Adipocyte (in vitro differentiated cells): ENCODE data around the gene TMC4.
"Not testable (repeated sequence)": the region's sequence is repeated elsewhere in the genome, so short reads cannot be mapped to it uniquely, and the experiment has no call there.

Experiments used
- DNase-seq: peaks from one replicate; pipeline ENCODE4 v3.0.0-alpha.2; 2015; ENCODE audit warnings: low read depth
- H3K27me3 ChIP-seq: replicated peaks from 2 replicates; pipeline ENCODE4 v1.7.0; 2013; ENCODE audit warnings: mild to moderate bottlenecking, low read length, moderate library complexity; ENCODE audit not compliant: control insufficient read depth, insufficient read depth
- H3K36me3 ChIP-seq: 2 replicates; pipeline ENCODE4 v1.7.0; 2013; ENCODE audit warnings: low read length, mild to moderate bottlenecking, moderate library complexity; ENCODE audit not compliant: control insufficient read depth, insufficient read depth, severe bottlenecking
- H3K4me1 ChIP-seq: 2 replicates; pipeline ENCODE4 v1.7.0; 2013; ENCODE audit warnings: mild to moderate bottlenecking, low read length, moderate library complexity; ENCODE audit not compliant: control insufficient read depth, insufficient read depth
- H3K4me3 ChIP-seq: 2 replicates; pipeline ENCODE4 v1.7.0; 2013; ENCODE audit warnings: mild to moderate bottlenecking, low read length, moderate library complexity
- H3K9ac ChIP-seq: 2 replicates; pipeline ENCODE4 v1.7.0; 2013; ENCODE audit warnings: mild to moderate bottlenecking, low read length, moderate library complexity
- H3K9me3 ChIP-seq: 2 replicates; pipeline ENCODE4 v1.7.0; 2013; ENCODE audit warnings: mild to moderate bottlenecking, low read length, moderate library complexity; ENCODE audit not compliant: control insufficient read depth

TMC4 gene, protein sequence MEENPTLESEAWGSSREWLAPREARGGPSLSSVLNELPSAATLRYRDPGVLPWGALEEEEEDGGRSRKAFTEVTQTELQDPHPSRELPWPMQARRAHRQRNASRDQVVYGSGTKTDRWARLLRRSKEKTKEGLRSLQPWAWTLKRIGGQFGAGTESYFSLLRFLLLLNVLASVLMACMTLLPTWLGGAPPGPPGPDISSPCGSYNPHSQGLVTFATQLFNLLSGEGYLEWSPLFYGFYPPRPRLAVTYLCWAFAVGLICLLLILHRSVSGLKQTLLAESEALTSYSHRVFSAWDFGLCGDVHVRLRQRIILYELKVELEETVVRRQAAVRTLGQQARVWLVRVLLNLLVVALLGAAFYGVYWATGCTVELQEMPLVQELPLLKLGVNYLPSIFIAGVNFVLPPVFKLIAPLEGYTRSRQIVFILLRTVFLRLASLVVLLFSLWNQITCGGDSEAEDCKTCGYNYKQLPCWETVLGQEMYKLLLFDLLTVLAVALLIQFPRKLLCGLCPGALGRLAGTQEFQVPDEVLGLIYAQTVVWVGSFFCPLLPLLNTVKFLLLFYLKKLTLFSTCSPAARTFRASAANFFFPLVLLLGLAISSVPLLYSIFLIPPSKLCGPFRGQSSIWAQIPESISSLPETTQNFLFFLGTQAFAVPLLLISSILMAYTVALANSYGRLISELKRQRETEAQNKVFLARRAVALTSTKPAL

DNA sequence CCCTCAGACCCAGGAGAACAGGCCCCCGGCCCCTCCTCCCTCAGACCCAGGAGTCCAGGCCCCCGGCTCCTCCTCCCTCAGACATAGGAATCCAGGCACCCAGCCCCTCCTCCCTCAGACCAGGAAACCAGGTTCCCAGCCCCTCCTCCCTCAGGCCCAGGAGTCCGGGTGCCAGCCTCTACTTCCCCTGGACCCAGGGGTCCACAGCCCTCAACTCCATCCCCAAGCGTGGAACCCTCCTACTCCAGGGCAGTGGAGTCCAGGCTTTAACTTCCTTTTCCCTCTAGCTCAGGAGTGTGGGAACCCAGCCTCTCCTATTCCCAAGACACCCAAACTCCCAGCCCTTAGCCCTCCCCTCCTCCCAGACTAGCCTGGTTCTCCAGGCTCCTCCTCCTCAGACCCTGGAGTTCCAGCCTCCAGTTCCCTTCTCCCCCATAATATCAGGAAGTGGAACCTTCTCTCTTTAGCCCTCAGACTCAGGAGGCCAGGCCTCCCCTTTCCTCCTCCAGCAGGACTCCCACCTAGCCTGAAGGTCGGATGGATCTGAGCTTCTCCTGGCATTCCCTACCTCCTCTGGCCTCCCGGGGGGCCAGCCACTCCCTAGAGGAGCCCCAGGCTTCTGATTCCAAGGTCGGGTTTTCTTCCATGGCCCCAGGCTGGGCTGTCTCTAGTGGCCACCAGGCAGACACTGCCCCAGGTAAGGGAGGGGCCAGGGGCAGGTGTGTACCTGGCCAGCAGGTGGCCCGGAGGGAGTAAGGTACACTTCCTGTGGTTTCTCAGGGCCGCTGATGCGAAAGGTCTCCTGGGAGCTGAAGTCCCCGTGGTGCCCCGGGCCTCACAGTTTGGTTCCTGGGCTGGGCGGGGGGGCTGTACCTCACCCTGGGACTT is at the start of gene TMC4:
TSS of gene TMC4 (minus strand) at position 690 of the 888 bp plus-strand sequence. CDS start at position 647, 43 bp downstream.
- H3K9ac ChIP-seq: no peak within 1 kb of the TSS
- H3K36me3 ChIP-seq: peaks cover 3% of the 10 kb centered on the region
- no peaks in the 10 kb centered on the region for H3K27me3 ChIP-seq
- H3K4me3 ChIP-seq: no peak within 1 kb of the TSS
- DNase-seq: no peak
- no peaks in the 10 kb centered on the region for H3K4me1 ChIP-seq
- H3K9me3 ChIP-seq: no peaks in the 10 kb centered on the region

DNA sequence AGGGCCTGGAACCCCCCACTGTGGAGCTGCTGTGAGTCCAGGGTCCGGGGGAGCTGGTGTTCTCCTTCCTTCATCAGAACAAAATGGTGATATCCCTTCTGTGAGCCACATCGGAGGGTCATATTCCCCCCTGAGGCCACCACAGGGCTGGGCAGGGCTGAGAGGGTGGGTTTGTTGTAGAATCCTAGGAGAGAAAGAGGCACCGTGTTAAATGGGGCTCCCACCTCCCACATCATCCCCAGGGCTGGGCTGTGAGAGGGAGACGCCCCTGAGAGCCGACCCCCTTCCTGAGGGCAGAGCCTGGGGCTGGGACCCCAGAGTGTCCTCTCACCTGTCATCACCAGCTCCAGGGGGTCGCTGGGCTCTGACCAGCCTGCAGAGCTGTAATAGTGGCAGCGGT is 49.0 kb upstream of the TMC4 start:
- peaks cover 16% of the 10 kb centered on the region for H3K27me3 ChIP-seq
- DNase-seq, H3K9me3 ChIP-seq, H3K4me3 ChIP-seq, H3K36me3 ChIP-seq, H3K4me1 ChIP-seq, H3K9ac ChIP-seq: not testable (repeated sequence)

DNA sequence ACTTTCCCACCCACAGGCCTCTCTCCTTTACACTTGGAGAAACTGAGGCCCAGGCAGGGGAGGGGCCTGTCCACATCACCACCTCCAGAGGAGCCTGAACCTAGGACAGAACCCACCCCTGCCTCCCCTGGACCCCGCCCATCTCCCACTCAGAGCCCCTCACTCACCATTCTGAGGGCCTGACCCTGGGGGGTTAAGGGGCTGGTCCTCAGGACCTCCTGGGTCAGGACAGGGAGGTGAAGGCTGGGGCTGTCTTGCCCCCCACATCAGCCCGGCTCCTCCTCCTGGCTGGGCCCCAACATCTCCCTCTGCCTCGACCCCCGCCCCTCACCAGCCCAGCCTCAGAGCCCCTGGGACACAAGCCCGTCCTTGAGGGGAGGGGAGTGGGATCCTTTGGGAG is 46.7 kb upstream of the TMC4 start:
- not testable (repeated sequence) for DNase-seq, H3K4me3 ChIP-seq, H3K4me1 ChIP-seq, H3K9me3 ChIP-seq, H3K9ac ChIP-seq
- Histone ChIP-seq H3K27me3 (peaks cover 16% of the 10 kb centered on the region), H3K36me3 (peaks cover 13% of the 10 kb centered on the region)

DNA sequence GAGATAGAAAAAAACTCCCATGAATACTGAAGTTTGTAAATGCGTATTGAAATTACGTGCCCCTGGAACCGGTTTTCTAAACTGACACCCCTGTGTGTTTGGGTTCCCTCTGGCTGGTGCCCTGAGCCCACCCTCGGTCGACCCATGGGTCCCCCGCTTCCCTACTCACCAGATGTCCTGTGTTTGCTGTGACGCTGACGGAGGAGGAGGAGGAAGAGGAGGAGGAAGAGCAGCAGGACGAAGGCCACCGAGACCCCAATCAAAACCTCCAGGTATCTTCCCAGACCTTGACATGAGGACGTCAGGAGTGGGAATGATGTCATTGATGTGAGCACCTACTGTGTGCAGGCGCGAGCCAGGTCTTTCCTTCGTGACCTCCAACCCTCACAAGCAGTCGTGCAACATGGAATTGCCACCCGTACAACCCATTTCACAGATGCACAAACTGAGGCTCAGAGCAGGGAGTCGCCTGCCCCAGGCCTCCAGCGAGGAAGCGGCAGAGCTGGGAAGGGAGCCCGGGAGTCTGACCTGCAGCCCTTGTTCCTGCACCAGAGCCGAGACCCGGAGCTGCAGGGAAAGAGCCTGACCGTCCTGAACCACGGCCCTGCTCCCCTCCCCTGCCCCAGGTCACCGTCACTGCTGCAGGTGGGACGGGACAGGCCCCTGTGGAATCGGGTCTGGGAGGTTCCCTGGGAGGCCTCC is 46.2 kb upstream of the TMC4 start:
- no peak for DNase-seq
- Histone ChIP-seq H3K4me1 (no peaks in the 10 kb centered on the region), H3K4me3 (no peak overlapping the region), H3K9me3 (no peaks in the 10 kb centered on the region), H3K9ac (no peak overlapping the region), H3K36me3 (peaks cover 13% of the 10 kb centered on the region), H3K27me3 (peaks cover 15% of the 10 kb centered on the region)

DNA sequence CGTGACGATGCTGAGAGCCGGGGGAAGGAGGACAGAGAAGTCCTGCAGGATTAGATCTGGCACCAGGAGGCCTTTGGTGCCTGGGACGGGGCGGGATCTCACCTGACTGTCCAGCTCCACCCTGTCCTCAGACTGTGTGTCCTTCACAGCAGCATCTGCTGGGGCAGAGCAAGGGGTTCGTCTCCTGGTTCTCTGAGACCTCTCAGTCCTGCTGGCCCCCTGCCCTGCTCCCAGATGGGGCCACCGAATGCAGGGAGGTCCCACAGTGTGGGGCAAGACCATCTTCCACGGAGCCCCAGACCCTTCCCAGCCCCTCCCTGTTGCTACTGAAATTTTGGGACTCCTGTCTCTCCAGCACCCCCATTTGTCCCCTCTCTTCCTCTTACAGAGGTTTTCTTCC is 45.3 kb upstream of the TMC4 start:
- peaks cover 13% of the 10 kb centered on the region for H3K36me3 ChIP-seq
- H3K9me3 ChIP-seq: no peaks in the 10 kb centered on the region
- no peak for DNase-seq
- no peak overlapping the region for H3K9ac ChIP-seq
- no peak overlapping the region for H3K4me3 ChIP-seq
- H3K27me3 ChIP-seq: peaks cover 8% of the 10 kb centered on the region
- H3K4me1 ChIP-seq: no peaks in the 10 kb centered on the region

DNA sequence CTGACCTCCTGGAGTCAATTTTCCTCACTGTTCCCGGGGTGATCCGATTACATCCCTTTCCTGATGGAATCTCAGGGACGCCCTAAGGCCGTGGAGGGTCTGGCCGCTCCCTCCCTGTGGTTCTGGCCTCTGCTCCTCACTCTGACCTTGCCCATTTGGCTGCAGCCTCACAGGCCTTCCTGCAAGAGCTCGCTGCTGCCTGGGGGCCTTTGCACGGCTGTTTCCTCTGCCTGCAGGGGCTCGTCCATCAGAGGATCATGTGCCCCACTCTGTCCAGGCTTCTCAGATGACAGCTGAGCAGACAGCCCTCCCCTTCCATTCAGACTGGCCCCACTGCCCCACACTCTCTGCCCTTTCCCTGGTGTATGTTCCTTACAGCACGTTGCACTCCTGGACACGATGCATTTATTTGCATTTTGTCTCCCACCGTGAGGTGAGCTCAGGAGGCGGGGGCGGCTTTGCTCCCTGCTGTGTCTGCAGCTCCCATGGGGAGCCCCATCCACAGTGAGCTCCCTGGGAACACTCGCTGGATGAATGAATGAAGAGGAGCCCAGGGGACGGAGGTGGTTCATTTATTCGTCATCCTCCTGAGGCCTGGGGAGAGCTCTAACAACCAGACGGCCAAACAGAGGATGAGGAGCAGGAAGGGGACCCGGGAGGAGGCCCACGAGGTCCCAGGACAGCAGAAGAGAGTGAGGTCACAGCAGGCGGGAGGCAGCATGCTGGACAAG is 44.7 kb upstream of the TMC4 start:
- H3K36me3 ChIP-seq: peaks cover 15% of the 10 kb centered on the region

DNA sequence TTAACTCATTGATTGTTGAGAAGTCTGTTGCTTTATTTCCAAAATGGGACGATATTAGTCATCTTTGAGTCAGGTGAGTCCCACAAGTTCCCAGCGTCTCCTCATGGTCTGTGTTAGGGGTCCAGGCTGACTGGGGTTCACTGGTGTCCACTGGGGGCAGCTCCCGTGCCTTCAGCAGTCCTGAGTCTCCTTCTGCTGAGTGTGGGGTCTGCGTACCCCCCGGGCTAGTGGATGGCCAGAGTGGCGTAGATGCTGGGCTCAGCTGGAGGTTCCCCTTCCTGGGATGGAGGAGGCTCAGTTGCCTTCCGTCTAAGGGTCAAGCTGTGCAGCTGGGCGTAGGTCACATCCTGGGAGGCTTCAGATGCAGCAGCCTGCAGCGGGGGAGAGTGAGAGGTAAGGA is 43.9 kb upstream of the TMC4 start:
- DNase-seq: no peak
- Histone ChIP-seq H3K9ac (no peak overlapping the region), H3K4me3 (no peak overlapping the region), H3K27me3 (no peaks in the 10 kb centered on the region), H3K9me3 (no peaks in the 10 kb centered on the region), H3K4me1 (no peaks in the 10 kb centered on the region), H3K36me3 (peaks cover 17% of the 10 kb centered on the region)

More for the DNA sequence above, 44.7 kb upstream of the TMC4 start:
- H3K4me1 ChIP-seq, H3K9me3 ChIP-seq, H3K4me3 ChIP-seq, DNase-seq, H3K9ac ChIP-seq, H3K27me3 ChIP-seq: not testable (repeated sequence)

DNA sequence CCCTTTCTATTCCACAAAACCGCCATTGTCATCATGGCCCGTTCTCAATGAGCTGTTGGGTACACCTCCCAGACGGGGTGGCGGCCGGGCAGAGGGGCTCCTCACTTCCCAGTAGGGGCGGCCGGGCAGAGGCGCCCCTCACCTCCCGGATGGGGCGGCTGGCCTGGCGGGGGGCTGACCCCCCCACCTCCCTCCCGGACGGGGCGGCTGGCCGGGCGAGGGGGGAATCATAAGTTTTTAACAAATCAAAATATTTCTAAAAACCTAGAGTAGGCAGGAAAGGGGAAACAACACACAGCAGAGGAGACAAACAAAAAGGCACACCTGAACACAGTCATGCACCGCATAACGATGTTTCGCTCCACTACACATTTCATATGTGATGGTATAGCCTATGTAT is 41.8 kb upstream of the TMC4 start:
- peaks cover 17% of the 10 kb centered on the region for H3K36me3 ChIP-seq
- DNase-seq, H3K27me3 ChIP-seq, H3K9ac ChIP-seq, H3K9me3 ChIP-seq, H3K4me3 ChIP-seq: not testable (repeated sequence)
- H3K4me1 ChIP-seq: peaks cover 13% of the 10 kb centered on the region

DNA sequence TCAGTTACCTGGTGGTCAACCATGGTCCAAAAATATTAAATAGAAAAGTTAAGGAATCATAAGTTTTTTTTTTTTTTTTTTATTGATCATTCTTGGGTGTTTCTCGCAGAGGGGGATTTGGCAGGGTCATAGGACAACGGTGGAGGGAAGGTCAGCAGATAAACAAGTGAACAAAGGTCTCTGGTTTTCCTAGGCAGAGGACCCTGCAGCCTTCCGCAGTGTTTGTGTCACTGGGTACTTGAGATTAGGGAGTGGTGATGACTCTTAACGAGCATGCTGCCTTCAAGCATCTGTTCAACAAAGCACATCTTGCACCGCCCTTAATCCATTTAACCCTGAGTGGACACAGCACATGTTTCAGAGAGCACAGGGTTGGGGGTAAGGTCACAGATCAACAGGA is 41.3 kb upstream of the TMC4 start:
- H3K4me1 ChIP-seq: peaks cover 18% of the 10 kb centered on the region
- not testable (repeated sequence) for H3K4me3 ChIP-seq, H3K27me3 ChIP-seq, H3K9me3 ChIP-seq, H3K9ac ChIP-seq, DNase-seq
- H3K36me3 ChIP-seq: peaks cover 15% of the 10 kb centered on the region

DNA sequence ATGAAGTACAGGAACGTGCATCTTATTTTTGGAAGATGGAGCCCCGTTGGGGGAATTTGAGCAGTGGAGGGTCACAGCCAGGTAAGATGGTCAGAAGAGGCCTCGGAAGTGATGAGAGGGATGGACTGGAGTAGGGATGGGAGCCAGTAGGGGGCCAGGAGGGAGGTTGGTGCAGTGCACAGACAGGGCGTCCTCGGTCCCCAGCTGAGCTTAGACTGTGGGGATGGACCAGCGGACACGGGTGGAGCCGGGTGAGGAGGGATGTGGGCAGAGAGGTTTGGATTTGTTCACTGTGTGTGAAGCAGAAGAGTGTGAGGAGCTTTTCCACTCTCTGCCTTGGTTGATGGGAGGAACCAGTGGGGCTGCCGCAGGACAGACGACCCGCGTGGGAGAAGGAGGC is 38.3 kb upstream of the TMC4 start:
- Histone ChIP-seq H3K27me3 (no peaks in the 10 kb centered on the region), H3K9ac (no peak overlapping the region), H3K4me3 (no peak overlapping the region), H3K36me3 (peaks cover 29% of the 10 kb centered on the region), H3K4me1 (peaks cover 48% of the 10 kb centered on the region), H3K9me3 (no peaks in the 10 kb centered on the region)
- no peak for DNase-seq
